Trophoblast cell (in vitro differentiated cells and primary cell): ENCODE data around the gene CTRB1.
A peak's percentile ranks its signal among the peaks of the same experiment; 100 is the strongest.
"Not testable (repeated sequence)": the region's sequence is repeated elsewhere in the genome, so short reads cannot be mapped to it uniquely, and the experiment has no call there.

Experiments used
- DNase-seq, 2 donors: peaks; one replicate each; pipeline ENCODE4 v3.0.0-alpha.2; 2016
- H2AFZ ChIP-seq: 2 replicates; pipeline ENCODE4 v1.6.1; 2013; ENCODE audit warnings: low read length, moderate library complexity, mild to moderate bottlenecking; ENCODE audit not compliant: insufficient read depth, poor library complexity
- H2AK5ac ChIP-seq: 2 replicates; pipeline ENCODE4 v1.6.1; 2013; ENCODE audit warnings: mild to moderate bottlenecking, low read length
- H2BK120ac ChIP-seq: 2 replicates; pipeline ENCODE4 v1.6.1; 2013; ENCODE audit warnings: low read length, mild to moderate bottlenecking, moderate library complexity; ENCODE audit not compliant: insufficient read depth, poor library complexity
- H2BK12ac ChIP-seq: 2 replicates; pipeline ENCODE4 v1.6.1; 2013; ENCODE audit warnings: mild to moderate bottlenecking, low read length, moderate library complexity
- H2BK5ac ChIP-seq: 2 replicates; pipeline ENCODE4 v1.6.1; 2013; ENCODE audit warnings: low read length, low read depth, moderate library complexity, mild to moderate bottlenecking; ENCODE audit not compliant: poor library complexity
- H3K14ac ChIP-seq: 2 replicates; pipeline ENCODE4 v1.6.1; 2013; ENCODE audit warnings: mild to moderate bottlenecking, low read length
- H3K18ac ChIP-seq: 2 replicates; pipeline ENCODE4 v1.6.1; 2013; ENCODE audit warnings: mild to moderate bottlenecking, low read length
- H3K23ac ChIP-seq: 2 replicates; pipeline ENCODE4 v1.6.1; 2013; ENCODE audit warnings: low read length
- H3K27ac ChIP-seq: 2 replicates; pipeline ENCODE4 v1.5.1; 2013; ENCODE audit warnings: low read depth, mild to moderate bottlenecking, inconsistent platforms, low read length, moderate library complexity
- H3K27me3 ChIP-seq: 2 replicates; pipeline ENCODE4 v1.6.1; 2013; ENCODE audit warnings: inconsistent platforms, mild to moderate bottlenecking, low read length, moderate library complexity; ENCODE audit not compliant: insufficient read depth
- H3K36me3 ChIP-seq, 2 experiments: 1 replicate in 1 of 2; 2 replicates in 1 of 2; pipeline ENCODE4 v1.6.1; 2013; ENCODE audit warnings: low read length in 2 of 2, mild to moderate bottlenecking in 2 of 2, moderate library complexity in 1 of 2; ENCODE audit not compliant: insufficient read depth in 2 of 2, control insufficient read depth in 1 of 2
- H3K4ac ChIP-seq: 2 replicates; pipeline ENCODE4 v1.6.1; 2013; ENCODE audit warnings: low read depth, mild to moderate bottlenecking, low read length, moderate library complexity
- H3K4me1 ChIP-seq, 2 experiments: 1 replicate in 1 of 2; 2 replicates in 1 of 2; pipeline ENCODE4 v1.6.1; 2013; ENCODE audit warnings: low read length in 2 of 2, mild to moderate bottlenecking in 2 of 2, moderate library complexity in 1 of 2; ENCODE audit not compliant: insufficient read depth in 2 of 2, control insufficient read depth in 1 of 2
- H3K4me2 ChIP-seq: 2 replicates; pipeline ENCODE4 v1.6.1; 2013; ENCODE audit warnings: inconsistent platforms, mild to moderate bottlenecking, low read length, moderate library complexity
- H3K4me3 ChIP-seq: 2 replicates; pipeline ENCODE4 v1.5.1; 2013; ENCODE audit warnings: mild to moderate bottlenecking, low read depth, low read length, inconsistent platforms
- H3K79me1 ChIP-seq: one replicate; pipeline ENCODE4 v1.6.1; 2013; ENCODE audit warnings: low read length
- H3K79me2 ChIP-seq: 2 replicates; pipeline ENCODE4 v1.6.1; 2013; ENCODE audit warnings: low read length, mild to moderate bottlenecking; ENCODE audit not compliant: control insufficient read depth, insufficient read depth, poor library complexity
- H3K9ac ChIP-seq: 2 replicates; pipeline ENCODE4 v1.6.1; 2013; ENCODE audit warnings: mild to moderate bottlenecking, low read length
- H3K9me3 ChIP-seq: 2 replicates; pipeline ENCODE4 v1.6.1; 2013; ENCODE audit warnings: low read depth, mild to moderate bottlenecking, control low read depth, inconsistent platforms, low read length; ENCODE audit not compliant: insufficient read depth
- H4K12ac ChIP-seq: 2 replicates; pipeline ENCODE4 v1.6.1; 2013; ENCODE audit warnings: low read depth, mild to moderate bottlenecking, low read length, moderate library complexity
- H4K8ac ChIP-seq: 2 replicates; pipeline ENCODE4 v1.6.1; 2013; ENCODE audit warnings: low read depth, mild to moderate bottlenecking, low read length, moderate library complexity
- H4K91ac ChIP-seq: one replicate; pipeline ENCODE4 v1.6.1; 2013; ENCODE audit warnings: low read depth, mild to moderate bottlenecking, low read length, moderate library complexity
- WGBS: extraction: QIAGEN DNeasy Blood & Tissue Kit; methylation state at CpG from one replicate; pipeline ENCODE4 v1.1.7; 2013; ENCODE audit warnings: missing lambda C conversion rate; ENCODE audit not compliant: insufficient read length, insufficient coverage; ENCODE audit errors: extremely low coverage; 5-methylcytosine and 5-hydroxymethylcytosine counted together

CTRB1 gene

DNA sequence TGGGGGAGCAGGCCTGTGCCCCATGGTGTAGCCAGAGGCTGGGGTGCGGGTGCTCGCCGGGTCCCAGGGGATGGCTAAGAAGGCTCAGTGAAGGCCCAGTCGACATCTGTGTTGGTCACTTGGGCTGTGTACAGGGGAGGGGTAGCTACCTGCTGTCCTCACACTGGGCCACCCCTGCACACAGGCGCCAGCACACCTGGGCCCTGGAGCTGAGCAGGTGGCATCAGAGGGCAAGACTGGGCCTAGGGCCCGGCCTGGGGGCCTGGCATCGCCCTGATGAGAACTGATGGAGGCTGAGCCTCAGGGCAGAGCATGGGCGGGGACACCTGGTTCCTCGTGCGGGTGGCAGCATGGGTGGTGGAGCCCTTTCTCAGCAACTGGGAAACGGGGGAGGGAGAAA lies 11.0 kb upstream of the CTRB1 start:
- Histone ChIP-seq H3K79me1 (peaks cover 4% of the 10 kb centered on the region), H4K8ac (no peak overlapping the region), H2AK5ac (no peak overlapping the region), H3K4me3 (no peak overlapping the region), H3K14ac (no peak overlapping the region), H2BK12ac (no peak overlapping the region), H3K9ac (no peak overlapping the region), H2BK120ac (no peak overlapping the region), H3K27me3 (no peaks in the 10 kb centered on the region), H3K4ac (no peak overlapping the region), H3K23ac (no peak overlapping the region), H4K12ac (no peak overlapping the region), H3K9me3 (no peaks in the 10 kb centered on the region), H3K27ac (no peak overlapping the region), H3K79me2 (no peaks in the 10 kb centered on the region), H3K4me1 (no peaks in the 10 kb centered on the region), H4K91ac (no peak overlapping the region), H2AFZ (no peak overlapping the region), H2BK5ac (no peak overlapping the region), H3K36me3 (no peaks in the 10 kb centered on the region), H3K4me2 (no peak overlapping the region), H3K18ac (no peak overlapping the region)
- peak; percentile 75 to 78 for DNase-seq
- WGBS, result no CpG with 5 or more reads among the region's 11 CpGs

- peaks cover 4% of the 10 kb centered on the region for H3K79me1 ChIP-seq
- no peaks in the 10 kb centered on the region for H3K4me1 ChIP-seq
- no CpG with 5 or more reads among the region's 13 CpGs for WGBS
- H2BK5ac ChIP-seq, result no peak overlapping the region
- H3K23ac ChIP-seq, result no peak overlapping the region
- no peak overlapping the region for H3K4me3 ChIP-seq
- H3K4ac ChIP-seq, result no peak overlapping the region
- H4K91ac ChIP-seq, result no peak overlapping the region
- no peak overlapping the region for H2AK5ac ChIP-seq
- H2AFZ ChIP-seq, result no peak overlapping the region
- H2BK120ac ChIP-seq, result no peak overlapping the region
- no peak overlapping the region for H2BK12ac ChIP-seq
- H4K12ac ChIP-seq, result no peak overlapping the region
- DNase-seq, result peak; percentile 94 to 96
- no peak overlapping the region for H3K4me2 ChIP-seq
- H3K9me3 ChIP-seq, result peaks cover 4% of the 10 kb centered on the region
- H3K27me3 ChIP-seq, result no peaks in the 10 kb centered on the region
- H4K8ac ChIP-seq, result no peak overlapping the region
- H3K18ac ChIP-seq, result no peak overlapping the region
- no peaks in the 10 kb centered on the region for H3K79me2 ChIP-seq
- H3K27ac ChIP-seq, result no peak overlapping the region
- H3K14ac ChIP-seq, result no peak overlapping the region
- H3K36me3 ChIP-seq, result no peaks in the 10 kb centered on the region
- H3K9ac ChIP-seq, result no peak overlapping the region
Observed at GRCh38 chr16:75208242-75208825, 10.5 kb upstream of the CTRB1 start.

- Histone ChIP-seq H3K18ac (no peak overlapping the region), H3K4me3 (no peak overlapping the region), H2AFZ (no peak overlapping the region), H3K4me2 (no peak overlapping the region), H3K27me3 (no peaks in the 10 kb centered on the region), H2BK12ac (no peak overlapping the region), H2BK120ac (no peak overlapping the region), H4K8ac (no peak overlapping the region), H3K79me2 (no peaks in the 10 kb centered on the region), H4K91ac (no peak overlapping the region), H3K9me3 (peaks cover 4% of the 10 kb centered on the region), H3K14ac (peak overlapping the region; percentile 36), H3K79me1 (peaks cover 4% of the 10 kb centered on the region), H2BK5ac (no peak overlapping the region), H2AK5ac (no peak overlapping the region), H3K23ac (no peak overlapping the region), H3K27ac (no peak overlapping the region), H4K12ac (no peak overlapping the region), H3K4ac (no peak overlapping the region), H3K36me3 (no peaks in the 10 kb centered on the region), H3K9ac (no peak overlapping the region), H3K4me1 (no peaks in the 10 kb centered on the region)
- no CpG with 5 or more reads among the region's 27 CpGs for WGBS
- DNase-seq, result peak; percentile 94 to 98
Observed at GRCh38 chr16:75208861-75209505, 9.8 kb upstream of the CTRB1 start.

DNA sequence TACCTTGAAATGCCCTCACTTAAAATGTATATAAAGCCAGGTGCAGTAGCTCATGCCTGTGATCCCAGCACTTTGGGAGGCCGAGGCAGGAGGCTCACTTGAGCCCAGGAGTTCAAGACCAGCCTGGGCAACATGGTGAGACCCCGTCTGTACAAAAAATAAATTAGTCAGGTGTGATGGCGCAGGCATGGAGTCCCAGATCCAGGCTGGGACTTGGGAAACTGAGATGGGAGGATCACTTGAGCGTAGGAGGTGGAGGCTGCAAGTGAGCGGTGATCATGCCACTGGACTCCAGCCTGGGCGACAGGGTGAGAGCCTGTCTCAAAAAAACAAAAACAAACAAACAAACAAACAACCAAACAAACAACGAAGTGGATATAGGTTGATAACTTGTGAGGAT lies 9.3 kb upstream of the CTRB1 start:
- H3K36me3 ChIP-seq, H2BK120ac ChIP-seq, H3K79me2 ChIP-seq, H3K4me2 ChIP-seq, H4K8ac ChIP-seq, H3K23ac ChIP-seq, H2AK5ac ChIP-seq, H3K18ac ChIP-seq, H4K12ac ChIP-seq, H4K91ac ChIP-seq, H3K27ac ChIP-seq, H2BK12ac ChIP-seq, H3K4ac ChIP-seq, DNase-seq, H2BK5ac ChIP-seq, H3K9me3 ChIP-seq, H3K79me1 ChIP-seq, H3K4me3 ChIP-seq, H3K27me3 ChIP-seq, H3K9ac ChIP-seq, H3K14ac ChIP-seq, H3K4me1 ChIP-seq, H2AFZ ChIP-seq: not testable (repeated sequence)
- no CpG with 5 or more reads among the region's 7 CpGs for WGBS
